GM18909 (cell line): Measurements from ENCODE around the gene FAM131A.

Experiments used
- ATAC-seq: cut with Tn5 transposase; IDR thresholded peaks from one replicate; pipeline ENCODE4 v1.9.1; 2021; ENCODE audit warnings: mild to moderate bottlenecking; ENCODE audit not compliant: unreplicated experiment, poor library complexity

The FAM131A gene

DNA sequence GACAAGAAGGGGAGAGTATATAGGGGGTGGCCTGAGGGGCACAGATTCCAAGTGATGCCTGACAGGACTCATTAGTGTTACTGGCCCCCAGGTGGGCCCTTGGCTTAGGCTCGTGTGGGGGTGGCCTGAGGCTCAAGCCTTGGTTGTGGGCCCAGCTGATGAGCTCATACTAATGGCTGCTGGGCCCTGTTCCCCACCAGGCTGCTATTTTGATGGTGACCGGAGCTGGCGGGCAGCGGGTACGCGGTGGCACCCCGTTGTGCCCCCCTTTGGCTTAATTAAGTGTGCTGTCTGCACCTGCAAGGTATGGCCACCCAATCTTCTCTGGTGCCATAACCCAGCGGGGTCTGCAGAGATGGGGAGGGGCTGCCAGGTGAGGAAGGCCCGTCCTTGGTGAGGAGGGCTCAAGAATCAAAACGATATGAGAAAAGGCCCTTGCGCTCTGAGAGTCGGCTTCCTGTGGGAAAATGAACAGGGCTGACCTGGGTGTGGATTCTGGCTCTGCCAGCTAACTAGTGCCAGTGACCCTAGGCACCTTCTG, 49.8 kb downstream of the FAM131A start:
- ATAC-seq: no peak

- ATAC-seq: no peak
Observed at GRCh38 chr3:184388164-184388935, 51.0 kb downstream of the FAM131A start.

DNA sequence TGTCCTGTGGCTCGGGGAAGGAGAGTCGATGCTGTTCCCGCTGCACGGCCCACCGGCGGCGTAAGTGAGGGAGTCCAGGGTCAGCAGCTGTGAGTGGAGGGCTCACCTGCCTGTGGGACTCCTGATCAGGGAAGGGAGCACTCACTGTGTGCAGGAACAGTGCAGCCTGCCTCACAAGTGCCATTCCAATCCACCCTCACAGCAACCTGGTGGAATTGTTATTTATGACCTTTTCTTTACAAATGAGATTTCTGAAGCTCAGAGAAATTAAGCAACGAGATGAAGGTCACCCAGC, 51.5 kb downstream of the FAM131A start:
- ATAC-seq: no peak

GRCh38 chr3:184389384-184389783, 52.0 kb downstream of the FAM131A start:
- no peak for ATAC-seq

GRCh38 chr3:184389935-184390528, 52.6 kb downstream of the FAM131A start:
- ATAC-seq: no peak

DNA sequence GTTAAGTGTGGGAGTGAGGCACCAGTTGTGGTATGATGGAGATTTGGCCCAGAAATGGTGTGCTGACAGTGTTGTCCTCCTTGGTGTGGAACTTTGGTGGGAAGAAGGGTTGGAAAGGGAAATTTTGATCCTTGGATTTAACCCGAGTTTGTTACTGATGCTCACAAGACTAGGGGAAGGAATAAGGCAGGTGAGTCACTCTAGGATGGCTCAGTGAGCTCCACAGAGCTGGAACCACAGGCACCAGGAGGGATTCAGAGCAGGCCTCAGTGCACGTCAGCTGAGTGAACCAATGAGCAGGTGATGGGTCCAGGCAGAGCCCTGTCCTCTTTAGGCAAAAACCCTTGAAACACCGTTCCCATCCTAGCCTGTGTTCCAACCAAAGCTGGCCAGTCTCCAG, 53.9 kb downstream of the FAM131A start:
- ATAC-seq: no peak

DNA sequence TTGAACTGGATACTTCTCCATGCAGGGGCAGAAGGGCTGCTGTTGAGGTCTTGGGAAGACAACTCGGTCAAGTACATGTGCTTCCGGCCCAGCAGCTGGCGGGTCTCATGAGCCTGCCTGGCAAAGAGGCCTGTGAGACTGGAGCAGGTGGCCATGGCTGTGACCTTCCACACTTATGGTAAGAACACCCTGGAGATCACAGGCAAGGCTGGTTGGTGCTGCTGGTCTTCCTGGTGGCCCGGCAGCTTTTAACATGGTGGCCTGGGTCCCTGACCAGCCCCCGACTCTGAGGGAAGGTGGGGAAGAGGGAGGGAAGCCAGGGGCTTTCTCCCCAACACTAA, 57.9 kb downstream of the FAM131A start:
- no peak for ATAC-seq
